GM12878 (cell line): ENCODE results near the gene SIRT2. TPM values are rescaled to one million over a fixed set of nuclear protein-coding genes. Genes with fewer than 3 reads are reported as not detected.
A peak's percentile ranks its signal among the peaks of the same experiment; 100 is the strongest.

Source experiments
- CBFB ChIP-seq: IDR thresholded peaks from 2 replicates; pipeline ENCODE4 v1.6.1; 2016; ENCODE audit warnings: antibody characterized with exemption, low read depth
- CUX1 ChIP-seq: IDR thresholded peaks from 2 replicates; pipeline ENCODE4 v1.6.1; 2012; ENCODE audit warnings: improper control_type of control experiment, low read depth, low read length; ENCODE audit not compliant: insufficient replicate concordance
- DPF2 ChIP-seq: fragments of 450-650 bp; IDR thresholded peaks from 2 replicates; pipeline ENCODE4 v1.6.1; 2017; ENCODE audit warnings: mild to moderate bottlenecking
- JUNB ChIP-seq: IDR thresholded peaks from 2 replicates; pipeline ENCODE4 v1.6.1; 2016; ENCODE audit warnings: antibody characterized with exemption, mild to moderate bottlenecking
- MTA2 ChIP-seq: fragments of 450-650 bp; IDR thresholded peaks from 2 replicates; pipeline ENCODE4 v1.6.1; 2016; ENCODE audit warnings: low read depth, mild to moderate bottlenecking, moderate library complexity
- NFIC ChIP-seq: IDR thresholded peaks from 2 replicates; pipeline ENCODE4 v1.6.1; 2012; ENCODE audit warnings: low read depth, mild to moderate bottlenecking, inconsistent platforms, low read length, moderate library complexity
- NFYB ChIP-seq: IDR thresholded peaks from 2 replicates; pipeline ENCODE4 v1.6.1; 2011; ENCODE audit warnings: low read depth, mild to moderate bottlenecking, low read length, improper control_type of control experiment, moderate library complexity; ENCODE audit not compliant: insufficient read depth
- PAX8 ChIP-seq: fragments of 450-650 bp; IDR thresholded peaks from 2 replicates; pipeline ENCODE4 v1.6.1; 2017; ENCODE audit warnings: mild to moderate bottlenecking, moderate library complexity
- PML ChIP-seq: IDR thresholded peaks from 2 replicates; pipeline ENCODE4 v1.6.1; 2012; ENCODE audit warnings: low read length, inconsistent platforms
- POLR2A ChIP-seq: IDR thresholded peaks from 2 replicates; pipeline ENCODE4 v1.6.1; 2011; ENCODE audit warnings: low read depth, mild to moderate bottlenecking, low read length
- POU2F2 ChIP-seq: IDR thresholded peaks from 3 replicates; pipeline ENCODE4 v1.6.1; 2011; ENCODE audit warnings: low read depth, mild to moderate bottlenecking, low read length, borderline replicate concordance
- RFX5 ChIP-seq: IDR thresholded peaks from 2 replicates; pipeline ENCODE4 v1.6.1; 2011; ENCODE audit warnings: low read depth, low read length, improper control_type of control experiment
- SKIL ChIP-seq: fragments of 450-650 bp; IDR thresholded peaks from 2 replicates; pipeline ENCODE4 v1.6.1; 2017; ENCODE audit warnings: mild to moderate bottlenecking, low read depth, inconsistent platforms; ENCODE audit not compliant: poor library complexity, severe bottlenecking
- SMAD1 ChIP-seq: fragments of 450-650 bp; IDR thresholded peaks from 2 replicates; pipeline ENCODE4 v1.6.1; 2018; ENCODE audit warnings: mild to moderate bottlenecking, low read depth; ENCODE audit not compliant: partially characterized antibody
- SREBF1 ChIP-seq: IDR thresholded peaks from 2 replicates; pipeline ENCODE4 v1.6.1; 2012; ENCODE audit warnings: mild to moderate bottlenecking, low read length
- SREBF2 ChIP-seq: IDR thresholded peaks from 2 replicates; pipeline ENCODE4 v1.6.1; 2012; ENCODE audit warnings: mild to moderate bottlenecking, low read length
- TCF12 ChIP-seq: IDR thresholded peaks from 2 replicates; pipeline ENCODE4 v1.6.1; 2011; ENCODE audit warnings: low read depth, mild to moderate bottlenecking, low read length
- ZNF687 ChIP-seq: fragments of 450-650 bp; IDR thresholded peaks from 2 replicates; pipeline ENCODE4 v1.6.1; 2017; ENCODE audit warnings: mild to moderate bottlenecking, moderate library complexity
- ZZZ3 ChIP-seq: IDR thresholded peaks from 2 replicates; pipeline ENCODE4 v1.6.1; 2011; ENCODE audit warnings: low read depth; ENCODE audit not compliant: control insufficient read depth, insufficient read length
- polyA plus RNA-seq, 11 experiments: library from polyadenylated mRNA; depleted of rRNA in 4 of 11; unstranded in 6 of 11; stranded (reverse) in 5 of 11; fragments of >200 nt; fragmentation: Nextera tagmentation in 4 of 11; fragmentation: Illumina TruSeq in 1 of 11; extraction: Ambion mirVana in 4 of 11; extraction: Trizol in 1 of 11; gene quantifications; 1 replicate in 1 of 11; 2 replicates in 10 of 11; pipeline versions ENCODE4 v1.2.1 to v1.2.3, GENCODE V29; 2011 to 2016; ENCODE audit warnings: inconsistent platforms in 2 of 11, missing spikeins in 2 of 11, low read depth in 1 of 11
- total RNA-seq, 4 experiments: library from RNA; depleted of rRNA in 3 of 4; stranded (reverse); fragments of >200 nt in 3 of 4; fragmentation: Illumina TruSeq in 1 of 4; extraction: Trizol in 1 of 4; gene quantifications; 2 replicates each; pipeline versions ENCODE4 v1.2.1 to v1.2.3, GENCODE V29; 2013 to 2021

SIRT2 gene
- total and polyA plus RNA-seq, 10 of the 15 experiments (the other 5 are each of a cell fraction or from before 2014, with no cell fraction given) = 1.4 to 38.7 (median 24.1) TPM

GRCh38 chr19:38848299-38849146 is 50.9 kb downstream of the SIRT2 start (continued):
- TF ChIP-seq NFYB (no peak), PAX8 (no peak), NFIC (no peak), DPF2 (no peak), POU2F2 (0 out of 3 replicates have a peak, but pooled peaks have one; percentile 10), JUNB (no peak), POLR2A (peak; percentile 70), SREBF1 (no peak), RFX5 (no peak), SREBF2 (no peak), ZZZ3 (no peak), PML (no peak; the same call in 1 of the 2 replicates), SMAD1 (no peak), CUX1 (no peak), ZNF687 (no peak), MTA2 (no peak), CBFB (no peak), SKIL (no peak), TCF12 (no peak)
